ENCODE data around the gene ZNF573. TPM values are rescaled to one million over a fixed set of nuclear protein-coding genes. Genes with fewer than 3 reads are reported as not detected.

Gene ZNF573
- total RNA-seq, 2 experiments from 2014 or later, result 13.9 to 14.0 TPM

Other genes starting within 250 kb of the ZNF573 start
- 1 to 10 TPM; 5.5 to 5.9 TPM for gene ZNF571, start 184.8 kb downstream of the ZNF573 start, total RNA-seq
- 1 to 10 TPM; 7.7 to 8.2 TPM for gene ZNF540, start 184.7 kb downstream of the ZNF573 start, total RNA-seq
- gene ZFP30, start 124.1 kb downstream of the ZNF573 start, total RNA-seq, result 10 to 100 TPM; 16.6 to 18.9 TPM
- 10 to 100 TPM; 10.8 to 12.8 TPM for gene ZNF607, start 59.8 kb downstream of the ZNF573 start, total RNA-seq
- gene WDR87, start 127.0 kb upstream of the ZNF573 start, total RNA-seq, result not detected
- gene SIPA1L3, start 127.6 kb upstream of the ZNF573 start, total RNA-seq, result 10 to 100 TPM; 20.3 to 24.6 TPM